Muscle layer of duodenum (tissue), 2 donors: Measurements from ENCODE around the gene LRFN2.

ENCODE experiments used
- H3K27ac ChIP-seq: one replicate; pipeline ENCODE4 v1.7.0; 2013; ENCODE audit warnings: mild to moderate bottlenecking, low read length
- H3K27me3 ChIP-seq: one replicate; pipeline ENCODE4 v1.7.0; 2013; ENCODE audit warnings: low read depth, mild to moderate bottlenecking, control low read depth, low read length
- H3K36me3 ChIP-seq, 2 donors: one replicate each; pipeline ENCODE4 v1.7.0; 2013; ENCODE audit warnings: low read length in 2 of 2, control low read depth in 1 of 2, mild to moderate bottlenecking in 1 of 2; ENCODE audit not compliant: insufficient read depth in 2 of 2, control insufficient read depth in 1 of 2
- H3K4me1 ChIP-seq, 2 donors: one replicate each; pipeline ENCODE4 v1.7.0; 2013; ENCODE audit warnings: low read length in 2 of 2, mild to moderate bottlenecking in 2 of 2, control low read depth in 1 of 2, moderate library complexity in 1 of 2; ENCODE audit not compliant: insufficient read depth in 2 of 2, control insufficient read depth in 1 of 2
- H3K4me3 ChIP-seq, 2 donors: one replicate each; pipeline ENCODE4 v1.7.0; 2013; ENCODE audit warnings: low read length in 2 of 2, low read depth in 1 of 2, mild to moderate bottlenecking in 1 of 2
- H3K9me3 ChIP-seq, 2 donors: one replicate each; pipeline ENCODE4 v1.7.0; 2013; ENCODE audit warnings: low read length in 2 of 2, control low read depth in 1 of 2, mild to moderate bottlenecking in 1 of 2; ENCODE audit not compliant: control insufficient read depth in 1 of 2
- donor health status: healthy.

LRFN2 gene

GRCh38 chr6:40471243-40471642 lies 115.9 kb downstream of the LRFN2 start:
- Histone ChIP-seq H3K4me1 (no peaks in the 10 kb centered on the region), H3K4me3 (no peak overlapping the region), H3K9me3 (no peaks in the 10 kb centered on the region), H3K36me3 (no peaks in the 10 kb centered on the region), H3K27ac (no peak overlapping the region), H3K27me3 (no peaks in the 10 kb centered on the region)

- Histone ChIP-seq H3K4me1 (no peaks in the 10 kb centered on the region), H3K36me3 (no peaks in the 10 kb centered on the region), H3K4me3 (no peak overlapping the region), H3K9me3 (no peaks in the 10 kb centered on the region), H3K27me3 (no peaks in the 10 kb centered on the region), H3K27ac (no peak overlapping the region)
These were observed 117.8 kb downstream of the LRFN2 start for GRCh38 chr6:40469323-40469722.

GRCh38 chr6:40466986-40467539 lies 120.1 kb downstream of the LRFN2 start:
- H3K9me3 ChIP-seq = no peaks in the 10 kb centered on the region
- H3K4me1 ChIP-seq = no peaks in the 10 kb centered on the region
- H3K4me3 ChIP-seq = no peak overlapping the region
- H3K27me3 ChIP-seq = no peaks in the 10 kb centered on the region
- H3K36me3 ChIP-seq = no peaks in the 10 kb centered on the region
- H3K27ac ChIP-seq = no peak overlapping the region

DNA sequence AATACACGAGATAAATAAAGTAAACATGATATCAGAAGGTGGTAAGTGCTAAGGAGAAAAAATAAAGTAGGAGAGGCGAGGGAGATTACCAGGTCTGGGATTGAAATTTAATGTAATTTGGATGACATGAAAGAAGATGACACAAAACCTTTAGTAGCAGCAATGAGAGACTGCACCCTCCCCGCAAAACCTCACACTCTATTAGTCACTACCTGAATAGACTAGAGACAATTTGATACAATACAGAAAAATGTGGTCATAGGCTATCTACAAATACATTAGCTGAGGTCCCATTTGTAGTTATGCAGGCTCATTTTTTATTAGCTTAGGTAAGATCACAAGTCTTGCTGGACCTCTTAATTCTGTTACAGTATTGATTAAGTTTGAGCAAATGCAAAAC lies 125.5 kb downstream of the LRFN2 start:
- Histone ChIP-seq H3K9me3 (no peaks in the 10 kb centered on the region), H3K4me3 (no peak overlapping the region), H3K27ac (no peak overlapping the region), H3K4me1 (no peaks in the 10 kb centered on the region), H3K27me3 (no peaks in the 10 kb centered on the region), H3K36me3 (no peaks in the 10 kb centered on the region)

- no peaks in the 10 kb centered on the region for H3K4me1 ChIP-seq
- H3K4me3 ChIP-seq = no peak overlapping the region
- no peak overlapping the region for H3K27ac ChIP-seq
- H3K36me3 ChIP-seq = no peaks in the 10 kb centered on the region
- no peaks in the 10 kb centered on the region for H3K9me3 ChIP-seq
- no peaks in the 10 kb centered on the region for H3K27me3 ChIP-seq
These were observed 126.8 kb downstream of the LRFN2 start for GRCh38 chr6:40460380-40460779.

DNA sequence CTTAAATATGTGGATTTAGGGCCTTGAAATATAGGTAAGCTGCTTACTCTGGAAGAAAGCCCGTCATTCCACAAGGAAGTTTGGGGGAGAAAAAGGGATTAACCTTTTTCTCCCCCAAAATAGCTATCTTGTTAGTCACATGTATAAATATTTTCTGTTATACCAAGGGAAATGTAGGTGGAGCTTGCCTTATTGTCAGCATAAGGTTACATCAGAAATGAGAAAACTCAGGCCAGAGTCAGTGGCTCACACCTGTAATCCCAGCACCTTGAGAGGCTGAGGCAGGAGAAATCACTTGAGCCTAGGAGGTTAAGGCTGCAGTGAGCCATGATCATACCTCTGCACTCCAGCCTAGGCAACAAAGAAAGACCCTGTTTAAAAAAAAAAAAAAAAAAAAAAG lies 129.9 kb downstream of the LRFN2 start:
- Histone ChIP-seq H3K4me3 (no peak overlapping the region), H3K9me3 (no peaks in the 10 kb centered on the region), H3K27ac (no peak overlapping the region), H3K36me3 (no peaks in the 10 kb centered on the region), H3K27me3 (no peaks in the 10 kb centered on the region), H3K4me1 (no peaks in the 10 kb centered on the region)

- Histone ChIP-seq H3K36me3 (no peaks in the 10 kb centered on the region), H3K9me3 (no peaks in the 10 kb centered on the region), H3K27ac (no peak overlapping the region), H3K27me3 (no peaks in the 10 kb centered on the region), H3K4me3 (no peak overlapping the region), H3K4me1 (no peaks in the 10 kb centered on the region)
These were observed 130.7 kb downstream of the LRFN2 start for GRCh38 chr6:40456390-40457013.

GRCh38 chr6:40455686-40456389 lies 131.3 kb downstream of the LRFN2 start:
- H3K9me3 ChIP-seq = no peaks in the 10 kb centered on the region
- no peak overlapping the region for H3K27ac ChIP-seq
- H3K27me3 ChIP-seq = no peaks in the 10 kb centered on the region
- H3K4me3 ChIP-seq = no peak overlapping the region
- no peaks in the 10 kb centered on the region for H3K4me1 ChIP-seq
- no peaks in the 10 kb centered on the region for H3K36me3 ChIP-seq

DNA sequence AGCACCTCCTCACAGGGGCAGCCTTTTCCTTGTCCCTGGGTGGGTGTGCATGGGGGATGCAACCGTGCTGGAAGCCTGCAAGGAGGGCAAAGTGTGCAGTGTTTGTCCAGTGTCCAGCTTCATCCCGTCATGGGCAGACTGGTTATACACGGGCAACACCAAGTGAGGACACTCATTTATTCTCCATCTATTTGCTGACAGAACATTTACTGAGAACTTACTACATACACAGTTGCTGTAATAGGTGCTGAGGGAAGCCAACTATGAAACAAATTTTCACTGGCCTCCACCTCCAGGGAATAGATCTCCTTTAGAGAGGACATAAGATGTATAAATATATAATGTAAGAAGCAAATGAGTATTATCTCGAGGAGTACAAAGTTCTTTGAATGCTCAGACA lies 136.7 kb downstream of the LRFN2 start:
- H3K4me3 ChIP-seq = no peak overlapping the region
- H3K27me3 ChIP-seq = no peaks in the 10 kb centered on the region

DNA sequence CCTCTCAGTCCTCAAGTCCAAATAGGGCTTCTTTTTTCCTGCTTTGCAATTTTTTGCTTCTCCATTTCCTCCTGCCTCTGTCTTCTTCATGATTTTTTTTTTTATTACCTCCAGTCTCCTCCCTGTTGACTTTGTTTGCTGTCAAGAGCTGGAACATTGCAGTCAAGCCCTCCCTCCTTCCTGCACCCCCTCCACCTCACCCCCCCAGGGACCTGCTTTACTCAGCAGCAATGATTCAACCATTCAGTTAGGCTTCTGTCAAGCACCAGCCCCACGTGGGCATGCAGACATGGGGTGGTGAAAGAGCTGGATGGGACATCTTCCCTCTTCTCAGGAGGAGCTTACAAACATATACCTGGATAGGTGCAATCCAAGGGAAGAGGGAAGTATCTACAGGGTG lies 142.4 kb downstream of the LRFN2 start:
- Histone ChIP-seq H3K36me3 (no peaks in the 10 kb centered on the region), H3K4me1 (no peaks in the 10 kb centered on the region), H3K27ac (no peak overlapping the region), H3K27me3 (no peaks in the 10 kb centered on the region), H3K4me3 (no peak overlapping the region), H3K9me3 (no peaks in the 10 kb centered on the region)

More for the DNA sequence above, 136.7 kb downstream of the LRFN2 start:
- Histone ChIP-seq H3K36me3 (no peaks in the 10 kb centered on the region), H3K9me3 (no peaks in the 10 kb centered on the region), H3K4me1 (no peaks in the 10 kb centered on the region), H3K27ac (no peak overlapping the region)

GRCh38 chr6:40444312-40444711 lies 142.9 kb downstream of the LRFN2 start:
- Histone ChIP-seq H3K9me3 (no peaks in the 10 kb centered on the region), H3K36me3 (no peaks in the 10 kb centered on the region), H3K4me1 (no peaks in the 10 kb centered on the region), H3K27ac (no peak overlapping the region), H3K4me3 (no peak overlapping the region), H3K27me3 (no peaks in the 10 kb centered on the region)
